ENCODE results near the gene ST6GALNAC4.

DNA sequence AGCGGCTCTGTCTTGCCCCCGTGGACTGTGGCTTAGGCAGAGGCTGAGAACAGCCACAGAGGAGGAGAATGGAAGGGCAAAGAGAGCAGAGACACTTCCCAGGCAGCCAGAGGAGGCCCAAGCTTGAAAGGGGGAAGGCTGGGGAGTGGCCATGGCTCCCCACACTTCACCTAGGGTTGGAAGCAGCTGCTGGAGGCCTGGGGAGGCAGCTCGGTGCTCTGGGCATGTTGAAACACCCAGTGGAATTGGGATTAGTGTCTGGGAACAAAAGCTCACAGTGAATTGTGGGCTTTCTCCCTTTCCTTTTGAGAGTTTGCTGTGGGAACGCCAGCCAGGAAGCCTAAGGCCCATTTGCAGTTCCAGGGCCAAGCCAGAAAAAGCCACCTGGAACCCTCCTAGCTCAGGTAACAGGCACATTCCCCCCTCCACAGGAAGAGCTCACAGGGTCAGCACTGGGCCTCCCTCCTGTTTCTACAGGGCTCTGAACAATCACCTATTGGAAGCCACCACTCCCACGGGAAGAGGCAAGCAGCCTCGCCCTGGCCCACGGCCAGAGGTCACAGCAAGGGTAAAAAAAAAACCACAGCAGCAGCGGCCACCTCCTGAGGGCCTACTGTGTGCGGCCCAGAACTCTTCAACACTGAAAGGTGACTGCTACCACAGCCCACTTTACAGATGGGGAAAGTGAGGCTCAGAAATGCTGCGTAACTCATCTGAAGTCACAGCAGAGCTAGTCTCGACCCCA lies 43.7 kb upstream of the ST6GALNAC4 start:
- TF ChIP-seq, protein P1, sequence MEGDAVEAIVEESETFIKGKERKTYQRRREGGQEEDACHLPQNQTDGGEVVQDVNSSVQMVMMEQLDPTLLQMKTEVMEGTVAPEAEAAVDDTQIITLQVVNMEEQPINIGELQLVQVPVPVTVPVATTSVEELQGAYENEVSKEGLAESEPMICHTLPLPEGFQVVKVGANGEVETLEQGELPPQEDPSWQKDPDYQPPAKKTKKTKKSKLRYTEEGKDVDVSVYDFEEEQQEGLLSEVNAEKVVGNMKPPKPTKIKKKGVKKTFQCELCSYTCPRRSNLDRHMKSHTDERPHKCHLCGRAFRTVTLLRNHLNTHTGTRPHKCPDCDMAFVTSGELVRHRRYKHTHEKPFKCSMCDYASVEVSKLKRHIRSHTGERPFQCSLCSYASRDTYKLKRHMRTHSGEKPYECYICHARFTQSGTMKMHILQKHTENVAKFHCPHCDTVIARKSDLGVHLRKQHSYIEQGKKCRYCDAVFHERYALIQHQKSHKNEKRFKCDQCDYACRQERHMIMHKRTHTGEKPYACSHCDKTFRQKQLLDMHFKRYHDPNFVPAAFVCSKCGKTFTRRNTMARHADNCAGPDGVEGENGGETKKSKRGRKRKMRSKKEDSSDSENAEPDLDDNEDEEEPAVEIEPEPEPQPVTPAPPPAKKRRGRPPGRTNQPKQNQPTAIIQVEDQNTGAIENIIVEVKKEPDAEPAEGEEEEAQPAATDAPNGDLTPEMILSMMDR (IDR thresholded peaks at IDR 0.05), result no peak
- TF ChIP-seq POLR2AphosphoS5 (IDR thresholded peaks at IDR 0.05) (no peak), EP300 (IDR thresholded peaks at IDR 0.05) (no peak)
